OCI-LY7 (cell line): Measurements from ENCODE around the gene CD2AP. TPM values are rescaled to one million over a fixed set of nuclear protein-coding genes. Genes with fewer than 3 reads are reported as not detected.

Experiments
- BruUV-seq: library from RNA; stranded (reverse); fragments of 400-500 nt; replicated peaks from 2 replicates; lab custom pipeline; 2021; lab: Mats Ljungman, UMichigan
- CTCF ChIA-PET: fragments of 300-600 bp; sonication (Branson Sonifier 250); formaldehyde crosslinking; loops from one replicate; lab custom pipeline; 2022; ENCODE audit warnings: antibody characterized with exemption; ENCODE audit not compliant: unreplicated experiment; lab: Charles Lee
- POLR2A ChIA-PET: fragments of 300-600 bp; sonication (Branson Sonifier 250); formaldehyde crosslinking; loops from one replicate; lab custom pipeline; 2022; ENCODE audit warnings: antibody characterized with exemption; lab: Charles Lee
- DNase-seq: peaks from one replicate; pipeline ENCODE4 v3.0.0-alpha.2; 2015; ENCODE audit warnings: low spot score
- H2AFZ ChIP-seq: fragments of 200-600 bp; sonication (generic), shearing (Covaris generic); 2 replicates; pipeline ENCODE4 v1.6.1; 2014; ENCODE audit warnings: mild to moderate bottlenecking, antibody characterized with exemption, low read length, moderate library complexity
- H3K27ac ChIP-seq: fragments of 200-600 bp; sonication (generic); 2 replicates; pipeline ENCODE4 v1.5.1; 2014; ENCODE audit warnings: mixed run types, low read depth, mild to moderate bottlenecking, moderate library complexity, low read length, inconsistent platforms; ENCODE audit not compliant: poor library complexity, severe bottlenecking
- H3K36me3 ChIP-seq: fragments of 200-600 bp; sonication (generic); 2 replicates; pipeline ENCODE4 v1.6.1; 2014; ENCODE audit warnings: mild to moderate bottlenecking, antibody characterized with exemption, low read length, moderate library complexity, mixed read lengths; ENCODE audit not compliant: insufficient read depth
- H3K4me1 ChIP-seq: fragments of 200-600 bp; sonication (generic); 2 replicates; pipeline ENCODE4 v1.5.1; 2014; ENCODE audit warnings: mild to moderate bottlenecking, low read length; ENCODE audit not compliant: insufficient read depth, poor library complexity, severe bottlenecking
- H3K4me2 ChIP-seq: fragments of 200-600 bp; sonication (generic); 2 replicates; pipeline ENCODE4 v1.6.1; 2014; ENCODE audit warnings: mild to moderate bottlenecking, low read length
- H3K4me3 ChIP-seq: fragments of 200-600 bp; sonication (generic); 2 replicates; pipeline ENCODE4 v1.5.1; 2014; ENCODE audit warnings: mild to moderate bottlenecking, low read depth, low read length; ENCODE audit not compliant: poor library complexity, severe bottlenecking
- H3K79me2 ChIP-seq: fragments of 200-600 bp; sonication (generic); 2 replicates; pipeline ENCODE4 v1.6.1; 2016; ENCODE audit warnings: low read depth, mild to moderate bottlenecking, low read length, moderate library complexity, mixed read lengths; ENCODE audit not compliant: insufficient read depth
- H3K9me2 ChIP-seq: fragments of 200-600 bp; sonication (generic); 2 replicates; pipeline ENCODE4 v1.6.1; 2016; ENCODE audit warnings: mild to moderate bottlenecking, low read length, mixed read lengths; ENCODE audit not compliant: insufficient read depth
- H3K9me3 ChIP-seq: fragments of 200-600 bp; sonication (generic); 2 replicates; pipeline ENCODE4 v1.6.1; 2014; ENCODE audit warnings: mild to moderate bottlenecking, mixed run types, low read length, mixed read lengths
- H4K20me1 ChIP-seq: fragments of 200-600 bp; sonication (generic); 2 replicates; pipeline ENCODE4 v1.6.1; 2014; ENCODE audit warnings: mild to moderate bottlenecking, antibody characterized with exemption, low read length, moderate library complexity, mixed read lengths; ENCODE audit not compliant: insufficient read depth
- EZH2phosphoT487 ChIP-seq: fragments of 200-600 bp; sonication (generic); IDR thresholded peaks from 2 replicates; pipeline ENCODE4 v1.6.1; 2018; ENCODE audit warnings: low read depth, borderline replicate concordance, mild to moderate bottlenecking, mixed run types, antibody characterized with exemption, low read length, moderate library complexity, mixed read lengths
- intact Hi-C: fragments of 100-400 bp; cut with micrococcal nuclease; formaldehyde crosslinking; loops from one replicate; pipeline ENCODE4 v1.10.0; 2022; ENCODE audit not compliant: unreplicated experiment
- total RNA-seq, 2 experiments: library from RNA; depleted of rRNA in 1 of 2; stranded (reverse); fragments of >200 nt in 1 of 2; shearing (Covaris generic) in 1 of 2; gene quantifications; 2 replicates each; pipeline ENCODE4 v1.2.3, GENCODE V29; 2014 to 2022
- TF ChIP-seq, protein P1 (sequence below): fragments of 200-600 bp; sonication (generic); conservative IDR thresholded peaks from 2 replicates; pipeline ENCODE4 v1.5.1; 2014; ENCODE audit warnings: mild to moderate bottlenecking, antibody characterized with exemption, low read length, moderate library complexity, mixed read lengths

Gene CD2AP
- total RNA-seq, 2 experiments from 2014 or later: 26.6 to 58.0 TPM

DNA sequence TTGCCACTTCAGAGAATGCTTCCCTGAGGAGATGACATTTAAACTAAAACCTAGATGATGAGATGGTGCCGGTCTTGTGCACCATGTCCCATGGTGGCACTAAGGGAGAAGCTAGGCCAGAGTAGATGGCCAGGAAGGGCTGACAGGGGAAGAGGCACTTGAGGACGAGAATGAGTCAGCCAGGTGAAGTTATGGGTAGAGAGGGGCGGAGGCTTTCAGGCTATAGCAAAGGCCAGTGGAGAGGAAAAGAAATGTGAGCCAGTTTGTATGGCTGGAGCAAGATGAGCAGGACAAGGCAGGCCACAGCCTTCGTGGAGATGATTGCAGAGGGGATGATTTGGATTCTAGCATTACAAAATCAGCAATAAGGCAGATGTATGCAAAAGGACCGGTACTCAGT, 176.1 kb downstream of the CD2AP start:
- no peaks in the 10 kb centered on the region for H4K20me1 ChIP-seq
- H3K9me2 ChIP-seq: no peaks in the 10 kb centered on the region
- no peak for DNase-seq
- intact Hi-C loops: no loop called here
- ChIA-PET POLR2A (interaction anchor here (0.7 to 1.6 kb wide), 2 partner anchors 10 to 23 kb away, joined by 3 to 5 read pairs; no protein-coding TSS in a partner anchor), CTCF (no interaction called here)
- no peak overlapping the region for H3K27ac ChIP-seq
- no peak overlapping the region for H2AFZ ChIP-seq
- no peak overlapping the region for H3K4me3 ChIP-seq
- H3K4me1 ChIP-seq: peaks cover 6% of the 10 kb centered on the region
- no peaks in the 10 kb centered on the region for H3K36me3 ChIP-seq
- TF ChIP-seq EZH2phosphoT487: no peak
- TF ChIP-seq, protein P1, sequence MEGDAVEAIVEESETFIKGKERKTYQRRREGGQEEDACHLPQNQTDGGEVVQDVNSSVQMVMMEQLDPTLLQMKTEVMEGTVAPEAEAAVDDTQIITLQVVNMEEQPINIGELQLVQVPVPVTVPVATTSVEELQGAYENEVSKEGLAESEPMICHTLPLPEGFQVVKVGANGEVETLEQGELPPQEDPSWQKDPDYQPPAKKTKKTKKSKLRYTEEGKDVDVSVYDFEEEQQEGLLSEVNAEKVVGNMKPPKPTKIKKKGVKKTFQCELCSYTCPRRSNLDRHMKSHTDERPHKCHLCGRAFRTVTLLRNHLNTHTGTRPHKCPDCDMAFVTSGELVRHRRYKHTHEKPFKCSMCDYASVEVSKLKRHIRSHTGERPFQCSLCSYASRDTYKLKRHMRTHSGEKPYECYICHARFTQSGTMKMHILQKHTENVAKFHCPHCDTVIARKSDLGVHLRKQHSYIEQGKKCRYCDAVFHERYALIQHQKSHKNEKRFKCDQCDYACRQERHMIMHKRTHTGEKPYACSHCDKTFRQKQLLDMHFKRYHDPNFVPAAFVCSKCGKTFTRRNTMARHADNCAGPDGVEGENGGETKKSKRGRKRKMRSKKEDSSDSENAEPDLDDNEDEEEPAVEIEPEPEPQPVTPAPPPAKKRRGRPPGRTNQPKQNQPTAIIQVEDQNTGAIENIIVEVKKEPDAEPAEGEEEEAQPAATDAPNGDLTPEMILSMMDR: no peak
- H3K79me2 ChIP-seq: no peaks in the 10 kb centered on the region
- H3K9me3 ChIP-seq: no peaks in the 10 kb centered on the region
- no TSS peak for BruUV-seq
- no peak overlapping the region for H3K4me2 ChIP-seq

DNA sequence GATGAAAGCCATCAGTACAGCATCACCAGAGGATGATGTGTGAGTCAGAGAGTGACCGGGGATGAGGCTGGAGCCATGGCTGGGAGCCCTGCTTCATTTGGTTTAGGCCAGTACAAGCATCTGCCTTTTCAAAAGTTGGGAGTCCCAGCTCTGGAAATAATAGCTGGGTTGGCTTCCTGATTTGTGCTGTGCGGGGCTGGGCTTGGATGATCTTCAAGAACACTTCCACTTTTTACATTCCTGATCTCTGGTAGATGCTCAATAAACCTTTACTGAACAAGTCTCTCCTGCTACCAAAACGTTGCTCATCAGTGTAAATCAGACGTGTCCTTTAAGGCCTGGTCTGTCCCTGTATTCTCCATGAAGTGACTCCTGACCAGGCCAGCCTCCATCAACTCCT, 176.7 kb downstream of the CD2AP start:
- no peaks in the 10 kb centered on the region for H4K20me1 ChIP-seq
- no peak overlapping the region for H3K27ac ChIP-seq
- H3K4me2 ChIP-seq: no peak overlapping the region
- no peaks in the 10 kb centered on the region for H3K9me3 ChIP-seq
- ChIA-PET CTCF (no interaction called here), POLR2A (no interaction called here)
- no peaks in the 10 kb centered on the region for H3K79me2 ChIP-seq
- BruUV-seq: no TSS peak
- H3K9me2 ChIP-seq: no peaks in the 10 kb centered on the region
- TF ChIP-seq, protein P1: no peak
- H3K4me3 ChIP-seq: no peak overlapping the region
- H3K36me3 ChIP-seq: no peaks in the 10 kb centered on the region
- DNase-seq: no peak
- intact Hi-C loops: no loop called here
- H2AFZ ChIP-seq: no peak overlapping the region
- H3K4me1 ChIP-seq: peaks cover 6% of the 10 kb centered on the region

DNA sequence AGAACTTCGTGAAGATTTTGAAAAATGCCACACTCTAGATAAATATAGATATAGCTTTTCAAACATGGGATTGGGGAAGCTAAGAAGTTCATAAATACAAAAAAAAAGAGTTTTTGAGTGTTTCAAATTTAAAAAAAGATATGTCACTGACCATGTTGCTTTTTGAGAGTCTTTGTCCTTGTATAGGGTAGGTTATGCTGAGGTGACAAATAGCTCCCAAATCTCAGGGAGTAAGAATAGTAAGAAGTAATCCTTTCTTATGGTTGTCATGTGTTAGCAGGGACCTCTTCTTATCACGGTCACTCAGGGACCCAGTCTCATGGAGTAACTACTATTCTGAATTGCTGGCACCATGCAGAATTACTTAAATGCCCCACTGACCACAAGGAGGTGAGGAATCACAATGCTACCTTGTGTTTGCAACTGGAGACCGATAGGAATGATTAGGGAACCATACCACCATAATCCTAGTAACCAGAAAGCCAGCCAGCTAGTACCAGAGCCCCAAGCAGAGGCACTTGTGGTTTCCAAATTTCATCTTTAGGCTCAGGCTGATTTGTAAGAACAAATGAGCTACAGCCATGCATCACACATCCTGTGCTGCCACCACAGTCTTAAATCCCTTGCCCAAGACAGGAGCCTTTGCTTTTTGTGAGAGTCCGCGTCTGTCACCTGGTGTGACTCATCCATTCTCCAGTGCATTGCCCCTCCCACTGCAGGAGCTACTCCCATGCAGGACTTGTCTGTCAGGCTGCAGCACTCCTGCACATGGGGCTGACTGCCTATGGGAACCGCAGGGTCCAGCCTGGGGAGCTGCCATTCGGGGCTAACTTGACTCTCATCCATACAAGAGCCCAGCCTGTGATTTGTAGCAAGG, 178.4 kb downstream of the CD2AP start:
- no peak overlapping the region for H3K27ac ChIP-seq
- no TSS peak for BruUV-seq
- H3K4me3 ChIP-seq: no peak overlapping the region
- no peaks in the 10 kb centered on the region for H3K4me1 ChIP-seq
- no peaks in the 10 kb centered on the region for H3K79me2 ChIP-seq
- H3K9me3 ChIP-seq: no peaks in the 10 kb centered on the region
- no peak overlapping the region for H3K4me2 ChIP-seq
- DNase-seq: no peak
- ChIA-PET POLR2A (interaction anchor here (0.8 to 1.0 kb wide), 2 partner anchors 15 to 29 kb away, joined by 3 read pairs; no protein-coding TSS in a partner anchor), CTCF (no interaction called here)
- no peaks in the 10 kb centered on the region for H3K9me2 ChIP-seq
- TF ChIP-seq EZH2phosphoT487: no peak
- TF ChIP-seq, protein P1: no peak
- H2AFZ ChIP-seq: no peak overlapping the region
- H4K20me1 ChIP-seq: no peaks in the 10 kb centered on the region
- intact Hi-C loops: no loop called here
- H3K36me3 ChIP-seq: no peaks in the 10 kb centered on the region
